ENCODE measurements around the gene RNF169.

RNF169 gene

DNA sequence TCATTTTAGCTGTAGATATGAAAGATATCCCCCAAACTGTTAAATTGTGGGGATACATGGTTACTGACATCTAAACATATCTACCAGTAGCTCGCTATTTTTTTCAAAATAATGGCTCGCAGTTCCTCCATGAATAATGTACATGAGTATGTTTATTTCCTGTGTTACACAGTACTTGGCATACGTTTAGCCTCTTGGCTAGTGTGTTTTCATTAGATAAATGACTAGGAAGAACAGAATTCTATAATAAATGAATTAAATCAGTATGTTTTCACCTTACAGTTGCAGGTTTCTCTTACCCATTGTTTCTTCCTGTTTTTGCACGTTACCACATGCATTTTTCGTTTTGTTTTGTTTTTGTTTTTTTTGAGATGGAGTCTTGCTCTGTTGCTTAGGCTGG lies 21.8 kb downstream of the RNF169 start:
- Mint-ChIP-seq H3K27me3 (no peaks in the 10 kb centered on the region), H3K4me3 (no peak overlapping the region), H3K4me1 (peaks cover 32% of the 10 kb centered on the region), H3K27ac (peak overlapping the region; percentile 63), H3K36me3 (peaks cover 5% of the 10 kb centered on the region), H3K9me3 (no peaks in the 10 kb centered on the region)
- peak; percentile 43 for ATAC-seq (ENCODE audit: low read depth)
- no peak for DNase-seq (ENCODE audit: low spot score in 2 of 2)

DNA sequence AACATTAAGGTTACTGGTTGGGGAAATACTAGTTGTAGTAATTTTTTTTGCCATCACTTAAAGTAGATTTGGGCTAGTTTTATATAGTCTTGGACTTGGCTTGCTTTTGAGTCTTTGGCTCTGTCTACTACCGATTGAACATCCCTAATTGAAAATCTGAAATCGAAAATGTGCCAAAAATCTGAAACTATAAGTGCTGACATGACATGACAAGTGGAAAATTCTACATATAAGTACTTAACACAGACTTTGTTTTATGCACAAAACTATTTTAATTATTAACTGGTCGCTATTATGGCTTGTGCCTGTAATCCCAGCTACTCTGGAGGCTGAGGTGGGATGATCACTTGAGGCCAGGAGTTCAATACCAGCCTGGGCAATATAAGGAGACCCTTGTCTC lies 22.5 kb downstream of the RNF169 start:
- no peak overlapping the region for H3K4me3 Mint-ChIP-seq
- peak overlapping the region; percentile 63 for H3K27ac Mint-ChIP-seq
- no peaks in the 10 kb centered on the region for H3K27me3 Mint-ChIP-seq
- no peak for DNase-seq (ENCODE audit: low spot score in 2 of 2)
- H3K36me3 Mint-ChIP-seq = peaks cover 8% of the 10 kb centered on the region
- H3K4me1 Mint-ChIP-seq = peaks cover 34% of the 10 kb centered on the region
- H3K9me3 Mint-ChIP-seq = no peaks in the 10 kb centered on the region
- ATAC-seq (ENCODE audit: low read depth) = no peak

DNA sequence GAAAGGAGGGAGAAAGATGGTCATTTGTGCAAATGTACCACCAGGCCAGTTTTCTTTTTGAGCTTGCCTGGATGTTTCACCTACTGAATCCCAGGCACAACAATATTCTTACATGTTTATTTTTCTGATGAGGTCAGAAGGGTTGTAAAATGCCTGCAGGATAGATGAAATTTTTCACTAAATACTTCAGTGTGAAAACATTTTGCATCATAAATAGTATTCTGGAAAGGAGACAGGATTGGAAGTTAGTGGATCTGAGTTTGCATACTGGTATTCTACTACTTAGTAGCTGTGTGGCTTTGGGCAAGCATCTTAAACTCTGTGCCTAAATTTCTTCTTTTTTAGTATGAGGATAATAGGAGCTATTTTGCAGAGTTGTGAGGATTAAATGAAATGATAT lies 24.8 kb downstream of the RNF169 start:
- Mint-ChIP-seq H3K9me3 (no peaks in the 10 kb centered on the region), H3K27ac (no peak overlapping the region), H3K36me3 (peaks cover 17% of the 10 kb centered on the region), H3K27me3 (no peaks in the 10 kb centered on the region), H3K4me3 (no peak overlapping the region), H3K4me1 (peaks cover 39% of the 10 kb centered on the region)
- no peak for DNase-seq (ENCODE audit: low spot score in 2 of 2)
- no peak for ATAC-seq (ENCODE audit: low read depth)

DNA sequence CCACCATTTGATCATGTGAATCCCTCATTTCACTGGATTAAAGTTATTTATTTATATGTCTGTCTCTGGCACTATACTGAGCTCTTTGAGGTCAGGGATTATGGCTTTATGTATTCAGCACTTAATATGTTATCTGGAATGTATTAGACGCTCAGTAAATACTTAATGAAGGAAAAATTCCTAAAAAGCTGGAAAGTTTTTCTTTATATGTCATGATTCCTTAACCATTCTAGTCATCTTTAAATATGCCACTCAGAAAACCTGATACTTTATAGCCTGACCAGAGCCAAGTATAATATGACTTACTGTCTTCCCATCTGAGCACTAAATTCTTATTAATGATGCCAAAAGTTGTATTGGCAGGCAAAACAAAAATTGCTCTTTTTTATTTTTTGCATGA lies 27.1 kb downstream of the RNF169 start:
- no peak overlapping the region for H3K27ac Mint-ChIP-seq
- DNase-seq (ENCODE audit: low spot score in 2 of 2) (no peak), ATAC-seq (ENCODE audit: low read depth) (no peak)
- no peak overlapping the region for H3K4me3 Mint-ChIP-seq
- no peaks in the 10 kb centered on the region for H3K9me3 Mint-ChIP-seq
- H3K4me1 Mint-ChIP-seq = peaks cover 20% of the 10 kb centered on the region
- no peaks in the 10 kb centered on the region for H3K27me3 Mint-ChIP-seq
- H3K36me3 Mint-ChIP-seq = peaks cover 17% of the 10 kb centered on the region

DNA sequence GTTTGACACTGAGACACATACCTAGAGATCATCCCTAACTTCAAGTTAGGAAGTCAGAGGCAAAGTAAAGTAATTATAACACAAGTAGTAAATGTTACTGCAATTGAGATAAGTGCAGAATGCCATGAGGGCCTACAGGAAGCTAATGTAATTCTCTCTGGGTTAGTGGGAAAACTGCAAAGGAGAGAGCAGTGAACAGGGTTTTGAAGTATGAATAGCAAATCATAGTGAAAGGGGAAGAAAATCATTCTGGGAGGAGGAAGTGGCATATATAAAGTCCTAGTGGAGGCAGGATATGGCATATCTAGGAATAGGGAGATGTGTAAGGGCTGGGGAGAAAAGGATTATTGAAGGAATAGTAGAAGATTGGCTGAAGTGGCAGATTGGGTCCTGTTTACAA lies 27.9 kb downstream of the RNF169 start:
- Mint-ChIP-seq H3K4me1 (peaks cover 20% of the 10 kb centered on the region), H3K4me3 (no peak overlapping the region), H3K27me3 (no peaks in the 10 kb centered on the region), H3K36me3 (peaks cover 17% of the 10 kb centered on the region), H3K27ac (no peak overlapping the region), H3K9me3 (no peaks in the 10 kb centered on the region)
- ATAC-seq (ENCODE audit: low read depth) (no peak), DNase-seq (ENCODE audit: low spot score in 2 of 2) (no peak)

DNA sequence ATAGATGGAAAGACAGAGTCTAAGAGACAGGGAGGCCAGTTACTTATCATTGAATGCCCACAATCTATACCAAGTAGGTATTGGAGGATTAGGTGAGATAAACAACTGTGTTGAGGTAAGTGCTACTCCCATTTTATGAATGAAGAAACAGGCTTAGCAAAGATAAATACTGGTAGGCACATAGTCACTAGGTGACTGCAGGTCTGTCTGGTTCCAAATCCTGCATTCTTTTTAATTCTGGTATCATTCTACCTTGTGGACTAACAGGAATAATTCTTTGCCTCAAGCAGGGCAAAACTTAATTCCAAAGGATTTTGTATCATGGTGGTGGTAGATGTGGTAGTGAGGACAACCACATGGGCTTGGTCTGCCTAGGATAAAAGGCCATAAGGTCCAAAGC lies 28.4 kb downstream of the RNF169 start:
- peaks cover 17% of the 10 kb centered on the region for H3K36me3 Mint-ChIP-seq
- no peak for DNase-seq (ENCODE audit: low spot score in 2 of 2)
- no peaks in the 10 kb centered on the region for H3K9me3 Mint-ChIP-seq
- no peak overlapping the region for H3K4me3 Mint-ChIP-seq
- H3K27me3 Mint-ChIP-seq = no peaks in the 10 kb centered on the region
- peaks cover 20% of the 10 kb centered on the region for H3K4me1 Mint-ChIP-seq
- no peak overlapping the region for H3K27ac Mint-ChIP-seq
- no peak for ATAC-seq (ENCODE audit: low read depth)

DNA sequence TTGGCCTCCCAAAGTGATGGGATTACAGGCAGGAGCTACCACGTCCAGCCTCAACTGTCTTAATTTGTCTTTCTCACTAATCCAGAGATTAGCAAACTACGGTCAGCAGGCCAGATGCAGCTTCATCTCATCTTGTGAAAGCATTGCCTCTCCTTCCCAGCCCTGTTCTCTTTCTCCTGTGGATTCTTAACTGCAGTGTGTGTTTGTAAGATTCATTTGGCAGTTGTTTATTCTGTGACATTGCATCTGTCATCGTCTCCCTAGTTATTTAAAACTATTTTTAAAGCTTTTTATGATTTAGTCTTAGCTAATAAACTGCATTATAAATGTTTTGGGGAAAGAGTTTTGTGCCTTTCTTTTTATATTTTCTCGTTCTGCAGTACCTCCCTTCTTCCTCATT lies 29.2 kb downstream of the RNF169 start:
- H3K27ac Mint-ChIP-seq = no peak overlapping the region
- peaks cover 21% of the 10 kb centered on the region for H3K4me1 Mint-ChIP-seq
- ATAC-seq (ENCODE audit: low read depth) (no peak), DNase-seq (ENCODE audit: low spot score in 2 of 2) (no peak)
- H3K4me3 Mint-ChIP-seq = no peak overlapping the region
- no peaks in the 10 kb centered on the region for H3K27me3 Mint-ChIP-seq
- no peaks in the 10 kb centered on the region for H3K9me3 Mint-ChIP-seq
- H3K36me3 Mint-ChIP-seq = peaks cover 17% of the 10 kb centered on the region

DNA sequence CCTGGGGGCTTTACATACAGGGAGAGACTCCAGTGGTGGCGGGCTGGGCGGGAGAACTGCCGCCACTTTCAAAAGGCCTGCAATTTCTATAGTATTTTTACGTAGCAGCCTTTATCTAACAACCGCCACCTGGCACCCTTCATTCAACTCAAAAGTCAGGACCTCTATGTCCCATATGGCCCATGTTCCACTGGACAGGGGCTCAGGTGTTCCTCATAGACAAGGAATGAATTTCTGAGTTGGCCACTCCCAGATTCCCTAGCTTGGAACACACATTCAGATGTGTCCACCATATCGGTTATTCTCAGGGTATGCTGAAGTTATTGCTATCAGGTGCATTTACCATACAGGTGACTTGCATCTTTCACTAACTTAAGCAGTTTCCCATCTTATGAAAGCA lies 29.9 kb downstream of the RNF169 start:
- DNase-seq (ENCODE audit: low spot score in 2 of 2) = no peak
- no peak overlapping the region for H3K27ac Mint-ChIP-seq

DNA sequence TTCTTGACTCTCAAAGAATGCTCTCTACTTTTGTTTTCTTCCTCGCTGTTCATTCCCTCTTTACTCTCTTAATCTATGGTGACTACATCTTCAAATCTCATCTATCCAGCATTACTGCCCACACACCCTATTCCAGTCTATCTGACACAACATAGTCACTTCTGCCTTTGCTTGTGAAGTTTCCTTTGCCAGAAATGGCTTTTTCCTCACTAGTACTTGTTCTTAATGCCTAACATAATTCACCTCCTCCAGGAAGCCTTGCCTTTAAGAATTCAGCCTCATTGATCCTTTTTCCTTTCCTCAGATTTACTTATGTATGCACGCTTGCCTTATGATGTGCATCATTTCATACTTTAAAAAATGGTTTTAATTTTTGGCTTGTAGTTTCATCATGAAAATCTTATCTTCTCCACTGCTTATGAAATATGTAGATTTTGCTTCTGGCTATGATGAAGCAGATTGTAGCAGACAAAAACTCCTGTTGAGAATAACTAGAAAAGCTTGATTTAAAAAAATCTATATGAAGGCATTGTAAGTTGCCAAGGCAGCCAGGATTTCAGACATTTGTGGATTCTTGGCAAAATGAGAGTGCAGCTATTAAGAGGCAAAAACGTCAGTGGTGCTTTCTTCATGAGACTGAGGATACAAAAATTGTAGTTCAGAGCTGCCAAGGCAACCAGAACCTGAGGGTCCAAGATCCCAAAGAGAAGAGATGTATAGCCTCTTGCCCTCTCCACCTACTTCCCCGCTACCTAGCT lies 31.8 kb downstream of the RNF169 start:
- no peaks in the 10 kb centered on the region for H3K27me3 Mint-ChIP-seq
- DNase-seq (ENCODE audit: low spot score in 2 of 2) (no peak), ATAC-seq (ENCODE audit: low read depth) (no peak)
- H3K36me3 Mint-ChIP-seq = peaks cover 12% of the 10 kb centered on the region
- no peak overlapping the region for H3K27ac Mint-ChIP-seq
- H3K9me3 Mint-ChIP-seq = no peaks in the 10 kb centered on the region
- no peak overlapping the region for H3K4me3 Mint-ChIP-seq
- H3K4me1 Mint-ChIP-seq = peaks cover 32% of the 10 kb centered on the region

More for the DNA sequence above, 29.9 kb downstream of the RNF169 start:
- H3K9me3 Mint-ChIP-seq = no peaks in the 10 kb centered on the region
- ATAC-seq (ENCODE audit: low read depth) = no peak
- H3K4me1 Mint-ChIP-seq = peaks cover 28% of the 10 kb centered on the region
- H3K27me3 Mint-ChIP-seq = no peaks in the 10 kb centered on the region
- H3K4me3 Mint-ChIP-seq = no peak overlapping the region
- peaks cover 17% of the 10 kb centered on the region for H3K36me3 Mint-ChIP-seq

DNA sequence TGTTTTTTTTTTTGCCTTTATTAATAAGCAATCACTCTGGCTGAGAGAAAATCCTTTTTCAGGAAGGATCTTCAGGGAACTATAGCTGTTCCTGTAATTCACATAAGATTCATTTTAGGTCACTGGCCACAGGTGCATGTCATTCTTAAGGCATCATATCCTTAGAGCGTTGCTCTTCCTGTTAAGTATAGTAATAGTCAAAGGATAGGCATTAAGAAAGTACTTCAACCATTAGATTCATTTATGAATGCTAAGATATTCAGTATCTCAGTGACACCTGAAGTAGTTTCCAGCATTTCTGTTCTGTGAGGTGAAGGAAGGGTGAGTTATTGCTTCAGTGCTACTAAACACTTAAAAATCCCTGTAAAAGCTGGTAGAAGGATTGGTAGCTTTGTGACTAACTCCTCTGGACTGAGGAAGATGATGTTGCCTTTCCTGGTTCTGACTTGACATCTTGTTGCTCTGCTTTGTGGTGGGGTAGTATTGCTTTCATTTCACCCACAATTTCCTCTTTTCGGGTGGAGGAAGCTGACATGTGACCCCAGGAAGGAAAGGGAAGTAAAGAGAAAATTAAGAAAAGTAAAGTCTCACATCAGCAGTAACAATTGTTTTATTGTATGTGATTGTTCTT lies 34.7 kb downstream of the RNF169 start:
- Mint-ChIP-seq H3K27ac (peak overlapping the region; percentile 17), H3K4me1 (peaks cover 20% of the 10 kb centered on the region), H3K9me3 (no peaks in the 10 kb centered on the region), H3K27me3 (no peaks in the 10 kb centered on the region), H3K4me3 (peak overlapping the region; percentile 57), H3K36me3 (no peaks in the 10 kb centered on the region)
- peak in 1 of 2 donors; percentile 55 for DNase-seq (ENCODE audit: low spot score in 2 of 2)
- peak; percentile 99 for ATAC-seq (ENCODE audit: low read depth)

DNA sequence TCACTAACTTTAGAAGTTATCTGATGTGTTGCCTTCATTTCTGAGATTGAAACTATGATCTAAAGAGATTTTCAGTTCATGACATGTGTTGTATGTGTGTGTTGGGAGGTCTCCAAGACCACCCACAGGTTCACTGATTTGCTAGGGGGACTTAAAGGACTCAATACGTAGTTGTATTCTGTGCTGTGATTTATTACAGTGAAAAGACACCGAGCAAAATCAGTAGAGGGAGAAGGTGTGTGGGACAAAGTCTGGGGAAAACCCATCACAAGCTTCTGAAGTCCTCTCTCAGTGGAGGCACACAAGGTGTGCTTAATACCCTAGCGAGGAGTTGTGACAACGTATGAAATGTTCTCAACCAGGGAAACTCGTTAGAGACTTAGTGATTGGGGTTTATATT lies 35.6 kb downstream of the RNF169 start:
- H3K4me3 Mint-ChIP-seq = no peak overlapping the region
- no peaks in the 10 kb centered on the region for H3K27me3 Mint-ChIP-seq
- no peaks in the 10 kb centered on the region for H3K9me3 Mint-ChIP-seq
- ATAC-seq (ENCODE audit: low read depth) (peak; percentile 41), DNase-seq (ENCODE audit: low spot score in 2 of 2) (no peak)
- no peak overlapping the region for H3K27ac Mint-ChIP-seq
- H3K4me1 Mint-ChIP-seq = peaks cover 20% of the 10 kb centered on the region
- no peaks in the 10 kb centered on the region for H3K36me3 Mint-ChIP-seq

DNA sequence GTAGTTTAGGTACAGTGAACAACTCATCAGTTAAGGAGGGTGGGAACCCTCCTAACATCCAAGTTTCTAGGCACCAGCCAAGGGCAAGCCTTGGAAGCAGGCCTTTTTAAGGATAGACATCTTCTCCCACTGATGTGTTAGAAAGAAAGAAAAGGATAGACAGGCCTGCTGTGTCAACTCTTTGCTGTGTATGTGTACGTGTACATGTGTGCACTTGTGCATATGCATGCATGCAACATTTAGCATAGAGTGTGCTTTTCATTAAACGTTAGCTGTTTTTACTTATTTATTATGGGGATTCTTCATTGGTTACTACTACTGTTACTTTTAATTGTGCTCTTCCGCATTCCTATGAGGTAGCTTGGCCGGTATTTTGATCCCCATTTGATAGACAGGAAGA lies 36.1 kb downstream of the RNF169 start:
- H3K36me3 Mint-ChIP-seq = peaks cover 1% of the 10 kb centered on the region

DNA sequence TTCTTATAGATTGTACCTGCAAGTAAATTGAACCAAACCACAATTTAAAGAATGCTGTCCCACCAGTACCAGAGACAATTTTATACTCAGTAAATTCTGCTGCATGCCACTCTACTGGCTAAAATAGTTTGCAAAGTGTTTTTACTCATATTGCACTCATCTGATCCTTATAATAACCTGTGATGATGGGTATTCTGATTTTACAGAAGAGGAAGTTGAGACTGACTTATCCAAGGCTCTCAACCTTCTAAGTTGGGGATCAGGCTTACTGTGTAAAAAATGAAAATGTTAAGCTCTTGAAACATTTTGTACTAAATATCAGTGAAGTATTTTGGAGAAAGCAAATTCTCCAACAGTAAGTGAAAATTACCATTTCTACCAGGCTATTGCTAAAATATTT lies 37.9 kb downstream of the RNF169 start:
- H3K27ac Mint-ChIP-seq = no peak overlapping the region
- H3K27me3 Mint-ChIP-seq = no peaks in the 10 kb centered on the region
- no peaks in the 10 kb centered on the region for H3K9me3 Mint-ChIP-seq
- no peak overlapping the region for H3K4me3 Mint-ChIP-seq
- peaks cover 20% of the 10 kb centered on the region for H3K4me1 Mint-ChIP-seq
- no peak for DNase-seq (ENCODE audit: low spot score in 2 of 2)
- ATAC-seq (ENCODE audit: low read depth) = no peak
- H3K36me3 Mint-ChIP-seq = peaks cover 11% of the 10 kb centered on the region

More for the DNA sequence above, 36.1 kb downstream of the RNF169 start:
- Mint-ChIP-seq H3K4me3 (no peak overlapping the region), H3K27me3 (no peaks in the 10 kb centered on the region), H3K9me3 (no peaks in the 10 kb centered on the region), H3K4me1 (peaks cover 20% of the 10 kb centered on the region), H3K27ac (no peak overlapping the region)
- no peak for DNase-seq (ENCODE audit: low spot score in 2 of 2)
- no peak for ATAC-seq (ENCODE audit: low read depth)

DNA sequence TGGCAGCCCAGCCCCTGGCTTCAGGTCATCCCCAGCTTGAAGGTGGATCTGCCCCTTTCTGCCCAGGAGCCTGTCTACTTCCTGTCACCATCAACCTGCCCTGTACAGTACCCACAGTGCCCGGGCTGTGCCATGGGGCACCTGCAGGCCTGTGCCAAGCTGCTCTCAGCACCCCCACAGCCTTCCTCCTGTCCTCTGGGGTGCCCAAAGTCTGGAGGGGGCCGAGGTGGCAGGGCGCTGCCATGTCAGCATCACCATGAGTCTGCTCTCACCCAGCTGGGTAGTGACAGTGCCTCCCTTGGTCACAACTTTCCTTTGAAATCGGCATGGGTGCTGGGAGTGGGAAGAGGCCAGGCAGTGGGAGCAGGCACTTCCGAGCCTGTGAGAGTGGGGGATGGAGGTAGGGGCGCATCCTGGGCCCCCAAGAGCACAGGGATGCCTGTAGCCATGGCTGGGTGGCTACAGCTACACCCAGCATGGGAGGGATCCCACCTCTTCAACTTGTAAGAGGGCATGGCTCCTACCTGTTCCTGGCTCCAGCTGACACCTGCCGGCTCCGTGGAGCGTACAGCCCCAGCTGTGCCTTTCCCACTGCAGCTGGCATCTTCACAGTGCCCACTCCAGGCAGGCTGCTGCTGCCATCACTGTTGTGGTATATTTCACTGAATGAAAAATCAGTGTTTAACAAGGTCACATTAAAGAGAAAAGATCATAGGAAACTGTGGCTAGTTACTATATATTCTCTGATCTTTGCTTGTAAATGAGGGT lies 42.9 kb downstream of the RNF169 start:
- Mint-ChIP-seq H3K27me3 (no peaks in the 10 kb centered on the region), H3K27ac (no peak overlapping the region), H3K36me3 (peaks cover 32% of the 10 kb centered on the region), H3K4me1 (no peaks in the 10 kb centered on the region), H3K9me3 (no peaks in the 10 kb centered on the region), H3K4me3 (no peak overlapping the region)
- ATAC-seq (ENCODE audit: low read depth) (no peak), DNase-seq (ENCODE audit: low spot score in 2 of 2) (no peak)
